Kidney capillary endothelial cell (primary cell): ENCODE measurements around the gene OR5A2.
A peak's percentile ranks its signal among the peaks of the same experiment; 100 is the strongest.
"Not testable (repeated sequence)": the region's sequence is repeated elsewhere in the genome, so short reads cannot be mapped to it uniquely, and the experiment has no call there.

Experiments
- DNase-seq: peaks from one replicate; pipeline ENCODE4 v3.0.0-alpha.2; 2018; ENCODE audit warnings: low spot score

Gene OR5A2, protein sequence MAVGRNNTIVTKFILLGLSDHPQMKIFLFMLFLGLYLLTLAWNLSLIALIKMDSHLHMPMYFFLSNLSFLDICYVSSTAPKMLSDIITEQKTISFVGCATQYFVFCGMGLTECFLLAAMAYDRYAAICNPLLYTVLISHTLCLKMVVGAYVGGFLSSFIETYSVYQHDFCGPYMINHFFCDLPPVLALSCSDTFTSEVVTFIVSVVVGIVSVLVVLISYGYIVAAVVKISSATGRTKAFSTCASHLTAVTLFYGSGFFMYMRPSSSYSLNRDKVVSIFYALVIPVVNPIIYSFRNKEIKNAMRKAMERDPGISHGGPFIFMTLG

DNA sequence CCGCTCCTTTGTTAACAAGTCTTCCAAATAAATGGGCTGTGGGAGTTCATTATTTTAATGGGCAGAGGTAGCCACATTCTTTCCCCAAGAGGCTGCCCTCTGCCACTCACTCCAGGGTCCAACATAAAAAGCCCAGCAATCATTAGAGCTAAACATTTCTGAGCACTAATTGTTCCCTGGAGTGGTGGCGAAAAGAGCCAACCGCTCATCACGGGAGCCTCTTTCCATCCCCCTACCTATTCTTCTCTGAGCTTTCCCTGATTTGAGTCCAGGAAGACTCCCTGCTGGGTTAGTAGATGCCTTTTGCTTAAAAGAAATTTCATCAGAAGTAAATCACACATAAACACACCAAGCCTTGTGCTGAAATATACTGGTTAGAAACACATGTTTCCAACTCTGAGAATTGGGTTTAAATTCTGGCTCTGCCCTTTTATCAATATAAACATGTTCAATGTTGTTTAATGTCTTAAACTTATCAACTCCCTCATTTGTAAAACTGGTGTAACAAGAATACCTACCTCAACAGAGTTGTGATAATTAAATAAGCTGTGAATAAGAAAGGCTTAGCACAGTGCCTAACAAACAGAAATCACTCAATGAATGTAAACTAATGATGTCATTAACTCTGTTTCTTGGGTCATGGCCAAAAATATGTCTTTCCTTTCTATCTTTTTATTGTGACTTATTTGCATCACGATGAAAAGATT, at the start of gene OR5A2:
Gene OR5A2 (minus strand): TSS at position 53 of the 707 bp plus-strand sequence. CDS start 3,460 bp downstream, outside the sequence.
- no peak for DNase-seq

- DNase-seq, result no peak
Measured at GRCh38 chr11:59475176-59475575, 49.0 kb upstream of the OR5A2 start.

GRCh38 chr11:59473015-59473414, 46.8 kb upstream of the OR5A2 start, which contains the start of gene OR4D10:
Gene OR4D10 (plus strand): TSS chr11:59473315. CDS start chr11:59477430, 4,115 bp downstream.
- DNase-seq, result no peak

DNA sequence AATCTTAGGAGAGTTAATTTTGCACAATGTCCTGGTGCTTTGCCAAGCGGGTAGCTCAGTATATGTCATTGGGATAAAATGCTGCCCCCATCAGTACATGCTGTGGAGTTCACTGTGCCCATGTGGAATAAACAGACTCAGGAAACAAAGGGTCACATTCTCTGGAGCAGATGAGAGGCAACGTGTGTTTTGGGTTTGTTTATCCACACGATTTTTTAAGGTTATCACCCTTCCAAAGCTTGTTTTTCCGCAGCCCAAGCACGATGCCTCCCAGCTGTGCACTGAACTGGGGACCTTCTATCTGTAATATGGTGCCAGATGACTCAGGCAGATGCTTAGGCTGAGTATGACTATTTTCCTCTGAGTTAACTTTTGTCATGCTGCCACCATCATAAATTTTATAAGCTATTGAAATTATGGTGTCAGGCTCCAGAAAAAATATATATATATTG, 37.0 kb upstream of the OR5A2 start:
- DNase-seq, result no peak

GRCh38 chr11:59459916-59460315, 33.7 kb upstream of the OR5A2 start:
- no peak for DNase-seq

DNA sequence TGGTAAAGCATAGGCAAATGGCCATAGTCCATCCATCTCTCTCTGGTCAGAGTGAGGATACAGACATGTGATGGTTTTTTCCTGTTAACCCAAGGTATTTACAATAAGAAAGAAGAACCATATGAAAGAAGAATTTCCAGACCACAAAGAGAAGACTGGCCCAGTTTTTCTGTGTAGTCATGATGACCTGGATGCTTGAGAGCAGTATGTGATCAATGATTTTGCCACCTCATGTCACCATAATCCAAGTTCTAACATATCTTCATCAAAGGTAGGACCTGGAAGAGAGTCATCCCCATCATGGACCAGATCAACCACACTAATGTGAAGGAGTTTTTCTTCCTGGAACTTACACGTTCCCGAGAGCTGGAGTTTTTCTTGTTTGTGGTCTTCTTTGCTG, 30.4 kb upstream of the OR5A2 start, which contains the start of gene OR4D6:
Gene OR4D6 (plus strand): TSS at position 301 of the 400 bp plus-strand sequence. CDS start 0 bp downstream, at position 301.
- no peak for DNase-seq

DNA sequence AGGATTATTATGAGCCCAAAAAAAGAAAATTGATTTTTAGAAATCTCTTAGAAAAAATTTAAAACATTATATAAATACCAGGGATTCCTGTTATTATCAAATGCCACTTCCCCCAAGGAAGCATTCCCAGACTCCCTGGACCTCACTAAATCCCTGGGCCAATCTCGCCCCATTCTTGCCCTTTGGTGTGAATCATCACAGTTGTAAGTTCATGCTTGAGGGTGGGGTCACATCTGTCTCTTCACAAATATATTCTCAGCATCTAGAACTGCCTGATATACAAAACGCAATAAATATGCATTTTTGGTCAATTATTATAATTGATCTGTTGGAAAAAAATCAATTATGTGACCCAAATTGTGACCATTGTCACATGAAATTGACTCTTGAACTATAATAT, 22.3 kb upstream of the OR5A2 start:
- DNase-seq, result no peak

DNA sequence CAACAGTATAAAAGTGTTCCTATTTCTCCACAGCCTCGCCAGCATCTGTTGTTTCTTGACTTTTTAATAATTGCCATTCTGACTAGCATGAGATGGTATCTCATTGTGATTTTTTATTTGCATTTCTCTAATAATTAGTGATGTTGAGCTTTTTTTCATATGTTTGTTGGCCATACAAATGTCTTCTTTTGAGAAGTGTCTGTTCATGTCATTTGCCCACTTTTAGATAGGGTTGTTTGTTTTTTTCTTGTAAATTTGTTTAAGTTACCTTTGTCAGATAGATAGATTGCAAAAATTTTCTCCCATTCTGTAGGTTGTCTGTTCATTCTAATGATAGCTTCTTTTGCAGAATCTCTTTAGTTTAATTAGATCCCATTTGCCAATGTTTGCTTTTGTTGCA, 19.4 kb upstream of the OR5A2 start:
- DNase-seq, result not testable (repeated sequence)

- no peak for DNase-seq
Measured at GRCh38 chr11:59437770-59438169, 11.6 kb upstream of the OR5A2 start.

DNA sequence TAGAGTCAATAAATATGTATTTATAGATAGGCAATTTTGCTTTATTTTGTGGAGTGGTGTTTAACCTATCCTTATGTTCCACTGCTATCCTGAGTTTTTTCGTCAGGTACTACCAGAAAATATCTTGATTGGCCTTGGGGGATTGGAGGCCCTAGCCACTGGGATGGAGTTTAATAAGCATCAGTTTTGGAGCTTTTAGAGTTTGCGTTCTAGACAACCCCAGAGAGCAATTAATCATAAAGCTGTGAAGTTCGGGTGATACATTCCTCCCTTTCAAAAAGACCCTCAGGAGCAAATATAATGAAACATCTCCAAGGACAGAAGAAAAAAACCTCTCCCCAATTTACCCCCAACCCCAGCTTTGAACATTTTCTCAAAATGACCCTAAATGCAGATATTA, 10.0 kb upstream of the OR5A2 start, which contains the start of gene OR5A1:
Gene OR5A1 (plus strand): TSS at position 301 of the 400 bp plus-strand sequence. CDS start 6,700 bp downstream, outside the sequence.
- DNase-seq, result no peak

- DNase-seq, result peak; percentile 38
Measured at GRCh38 chr11:59429924-59430516, 3.8 kb upstream of the OR5A2 start.

- no peak for DNase-seq
Measured at GRCh38 chr11:59427068-59427382, 812 bp upstream of the OR5A2 start.

DNA sequence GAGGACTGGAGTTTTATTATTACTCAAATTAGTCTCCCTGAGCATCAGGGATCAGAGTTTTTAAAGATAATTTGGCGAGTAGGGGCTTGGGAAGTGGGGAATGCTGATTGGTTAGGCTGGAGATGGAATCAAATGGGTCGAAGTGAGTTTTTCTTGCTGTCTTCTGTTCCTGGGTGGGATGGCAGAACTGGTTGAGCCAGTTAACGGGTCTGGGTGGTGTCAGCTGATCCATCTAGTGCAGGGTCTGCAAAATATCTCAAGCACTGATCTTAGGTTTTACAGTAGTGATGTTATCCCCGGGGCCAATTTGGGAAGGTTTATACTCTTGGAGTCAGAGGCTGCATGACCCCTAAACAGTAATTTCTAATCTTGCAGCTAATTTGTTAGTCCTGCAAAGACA, 1.1 kb downstream of the OR5A2 start:
- DNase-seq, result no peak

DNA sequence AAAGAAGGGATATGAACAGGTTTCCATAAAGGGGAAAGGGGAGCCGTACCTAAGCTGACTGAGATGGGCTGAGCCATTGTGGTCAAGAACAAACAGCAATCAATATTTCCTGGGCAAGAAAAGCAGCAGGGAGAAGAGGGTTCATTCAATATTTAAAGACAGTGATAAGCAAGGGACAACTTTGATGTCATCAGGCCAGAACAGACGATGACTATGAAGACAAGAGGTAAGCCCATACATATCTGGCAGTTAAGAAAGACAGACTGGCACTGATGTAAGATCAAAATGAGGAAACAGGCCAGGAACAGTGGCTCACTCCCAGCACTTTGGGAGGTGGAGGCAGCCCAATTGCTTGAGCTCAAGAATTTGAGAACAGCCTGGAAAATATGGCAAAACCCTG, 2.4 kb downstream of the OR5A2 start:
- DNase-seq, result no peak

GRCh38 chr11:59418156-59418555, 8.1 kb downstream of the OR5A2 start:
- DNase-seq, result no peak

GRCh38 chr11:59417023-59417422, 9.2 kb downstream of the OR5A2 start:
- no peak for DNase-seq

GRCh38 chr11:59416613-59417012, 9.6 kb downstream of the OR5A2 start:
- no peak for DNase-seq

DNA sequence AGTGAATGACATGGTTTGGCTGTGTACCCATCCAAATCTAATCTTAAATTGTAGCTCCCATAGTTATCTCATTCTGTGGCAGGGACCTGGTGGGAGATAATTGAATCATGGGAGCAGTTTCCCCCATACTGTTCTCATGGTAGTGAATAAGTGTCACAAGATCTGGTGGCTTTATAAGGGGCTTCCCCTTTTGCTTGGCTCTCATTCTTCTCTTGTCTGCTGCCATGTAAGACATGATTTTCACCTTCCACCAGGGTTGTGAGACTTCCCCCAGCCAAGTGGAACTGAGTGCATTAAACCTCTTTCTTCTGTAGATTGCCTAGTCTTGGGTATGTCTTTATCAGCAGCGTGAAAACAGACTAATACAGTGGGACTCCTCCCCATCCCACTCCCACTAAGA, 11.1 kb downstream of the OR5A2 start:
- no peak for DNase-seq

DNA sequence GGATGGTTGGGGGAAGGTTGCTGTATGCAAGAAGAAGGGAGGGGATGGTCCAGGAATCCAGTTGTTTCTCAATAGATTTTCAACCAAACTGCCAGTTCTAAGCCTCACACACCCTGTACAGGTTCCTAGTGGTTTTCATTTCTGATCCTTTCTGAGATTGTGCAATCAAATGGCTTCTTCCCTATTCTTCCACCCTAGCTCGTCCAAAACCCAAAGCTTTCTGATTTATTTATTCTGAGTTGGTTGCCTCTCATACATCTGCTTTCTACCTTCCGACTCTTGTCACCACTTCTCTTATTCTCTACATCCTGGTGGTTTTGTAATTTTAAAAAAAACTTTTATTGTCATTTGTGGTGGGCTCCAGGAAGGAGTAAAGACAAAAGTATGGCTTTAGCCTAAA, 12.6 kb downstream of the OR5A2 start:
- no peak for DNase-seq

DNA sequence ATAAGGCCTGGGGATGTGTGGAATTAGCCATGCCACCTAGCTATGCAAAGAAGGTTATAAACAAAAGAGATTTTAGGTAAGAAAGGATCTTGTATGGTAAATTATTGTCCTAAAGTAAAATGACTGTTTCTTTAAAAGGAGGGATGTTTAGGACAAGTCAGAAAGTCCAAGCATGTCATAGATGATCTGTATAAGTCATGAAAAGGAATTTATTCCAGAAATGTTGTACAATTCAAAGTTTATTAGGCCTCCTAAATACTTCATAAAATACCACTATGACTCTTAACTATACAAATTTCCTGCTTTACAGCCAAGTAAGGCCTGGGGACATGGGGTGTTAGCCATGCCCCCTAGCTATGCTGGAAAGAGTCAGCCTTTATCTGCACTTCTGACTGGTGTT, 22.7 kb downstream of the OR5A2 start:
- DNase-seq, result no peak

DNA sequence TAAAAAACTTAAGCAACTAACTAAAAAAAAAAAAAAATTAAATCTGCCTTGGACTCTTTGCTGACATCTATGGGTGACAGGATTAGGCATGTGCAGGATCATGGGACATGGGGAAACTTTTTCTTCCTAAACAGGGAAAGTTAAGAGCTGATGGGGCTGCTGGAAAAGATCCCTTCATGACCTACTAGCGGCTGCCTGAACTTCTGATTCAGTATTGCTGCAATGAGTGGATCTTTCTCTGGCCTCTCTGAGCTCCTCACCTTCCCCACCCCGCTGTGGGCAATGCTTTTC, 25.0 kb downstream of the OR5A2 start:
- no peak for DNase-seq

DNA sequence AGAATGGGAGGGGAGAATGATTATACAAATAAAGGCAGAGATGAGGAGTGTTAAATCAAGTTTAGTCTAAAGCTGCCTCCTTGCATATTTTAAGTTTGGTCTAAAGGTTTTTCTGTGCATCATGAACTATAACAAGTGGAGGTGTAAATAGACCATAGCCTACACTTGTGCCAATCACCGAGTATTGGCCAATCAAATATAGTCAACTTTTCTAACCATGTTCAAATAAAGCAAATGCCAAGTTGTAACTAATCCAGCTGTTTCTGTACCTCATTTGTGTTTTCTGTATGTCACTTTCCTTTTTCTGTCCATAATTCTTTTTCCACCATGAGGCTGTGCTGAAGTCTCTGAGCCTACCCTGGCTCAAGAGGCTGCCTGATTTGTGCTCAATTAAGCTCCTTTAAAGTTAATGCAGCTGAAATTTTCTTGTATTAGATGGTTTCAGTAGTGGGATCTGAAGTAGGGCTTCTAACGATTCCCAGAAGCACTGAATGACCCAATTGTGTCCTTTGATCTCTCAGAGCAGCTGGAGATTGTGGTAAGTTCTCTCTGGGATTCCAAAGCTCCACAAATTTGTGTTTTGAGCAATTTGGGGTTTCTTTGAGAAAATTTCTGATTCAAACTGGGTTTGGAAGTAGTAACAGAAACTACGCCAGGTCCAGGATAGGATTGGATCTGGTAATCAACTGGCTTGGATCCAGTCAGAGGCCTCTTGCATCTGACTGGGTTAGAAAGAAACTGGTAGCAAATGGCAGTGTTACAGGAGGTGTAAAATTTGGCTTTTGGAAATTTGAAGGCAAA, 25.6 kb downstream of the OR5A2 start:
- DNase-seq, result no peak
